Cardiac septum (tissue), 1 donor: Measurements from ENCODE around the gene UNCX. TPM values are rescaled to one million over a fixed set of nuclear protein-coding genes. Genes with fewer than 3 reads are reported as not detected.
"Not testable (repeated sequence)": the region's sequence is repeated elsewhere in the genome, so short reads cannot be mapped to it uniquely, and the experiment has no call there.

Experiments used
- DNase-seq: peaks from one replicate; pipeline ENCODE4 v3.0.0-alpha.2; 2020; ENCODE audit warnings: low spot score
- intact Hi-C: fragments of 100-400 bp; cut with DNase I; formaldehyde crosslinking; loops from one replicate; pipeline ENCODE4 v1.14.0; 2022
- total RNA-seq: library from RNA; stranded (reverse); fragmentation: NEBNext Ultra II Directional; extraction: Animal tissue kit (Norgen Biotek cat#: 25700); gene quantifications from one replicate; pipeline ENCODE4 v1.2.1, GENCODE V29; 2021
- donor health status: DM: no; HTN: no; CAD: no.

UNCX gene
- total RNA-seq, 1 donor from 2014 or later, result not detected

GRCh38 chr7:1250901-1251300, 18.2 kb downstream of the UNCX start:
- intact Hi-C loops, result no loop called here
- DNase-seq, result no peak

GRCh38 chr7:1251796-1252539, 19.3 kb downstream of the UNCX start:
- DNase-seq, result no peak
- intact Hi-C loops, result no loop called here

- intact Hi-C loops, result no loop called here
- no peak for DNase-seq
Measured at GRCh38 chr7:1252540-1253090, 19.9 kb downstream of the UNCX start.

DNA sequence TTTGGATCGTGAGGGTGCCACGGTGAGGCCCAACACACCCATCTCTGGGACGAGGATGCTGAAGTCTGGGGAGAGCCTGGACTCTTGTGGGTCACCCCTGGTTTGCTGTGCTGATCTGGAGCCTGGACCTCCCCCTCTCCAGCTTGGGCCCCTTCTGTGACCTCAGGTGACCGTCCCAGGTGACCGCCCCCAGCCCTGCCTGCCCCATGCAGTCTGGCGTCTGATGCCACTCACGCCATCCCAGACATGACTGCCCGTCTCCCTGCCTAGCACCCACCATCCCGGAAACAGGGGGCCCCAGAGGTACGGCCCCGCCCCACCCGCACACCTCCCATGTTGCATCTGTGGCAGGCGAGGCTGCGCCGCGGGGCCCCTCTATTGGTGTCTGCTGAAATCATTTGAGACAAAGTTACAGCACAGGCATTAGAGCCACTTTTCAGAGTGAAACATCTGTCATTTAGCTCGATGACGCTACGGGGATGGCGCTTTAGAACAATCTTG, 21.1 kb downstream of the UNCX start:
- DNase-seq, result no peak
- intact Hi-C loops, result no loop called here

DNA sequence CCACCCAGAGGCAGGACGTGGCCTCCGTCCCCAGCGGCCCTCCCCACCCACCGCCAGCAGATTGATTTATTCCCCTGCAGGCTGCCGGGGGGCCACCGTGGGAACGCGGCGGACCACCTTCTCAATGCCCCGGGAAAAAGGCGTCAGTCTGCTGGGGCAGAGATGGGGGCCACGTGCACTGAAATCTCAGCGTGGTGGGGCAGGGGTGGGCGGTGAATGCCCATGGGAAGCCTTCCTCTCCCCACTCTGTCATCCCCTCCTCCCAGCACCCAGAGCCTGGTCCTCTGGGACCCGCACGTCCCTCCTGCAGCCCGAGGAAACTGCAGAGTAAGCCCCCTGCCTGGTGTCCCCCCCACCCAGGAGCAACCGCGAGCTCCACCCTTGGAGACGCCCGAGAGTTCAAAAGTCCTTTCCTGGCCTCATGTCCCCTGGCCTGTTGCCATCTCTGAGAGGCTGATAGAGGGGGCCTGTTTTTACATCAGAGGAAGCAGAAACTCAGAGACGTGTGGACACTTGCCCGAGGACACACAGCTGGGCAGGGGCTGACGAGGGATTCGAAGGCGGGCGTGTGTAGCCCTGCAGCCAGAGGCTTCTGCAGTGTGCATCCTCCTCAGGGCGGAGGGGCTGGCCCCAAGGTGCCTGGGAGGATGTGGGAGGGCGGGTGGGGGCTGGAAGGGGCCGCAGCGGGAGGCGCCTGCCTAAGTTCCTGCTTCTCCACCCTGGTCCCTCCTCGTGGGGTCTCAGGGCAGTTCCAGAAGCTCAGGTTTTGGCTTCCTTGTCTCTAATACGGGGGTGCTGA, 21.8 kb downstream of the UNCX start:
- intact Hi-C loops, result no loop called here
- DNase-seq, result no peak

DNA sequence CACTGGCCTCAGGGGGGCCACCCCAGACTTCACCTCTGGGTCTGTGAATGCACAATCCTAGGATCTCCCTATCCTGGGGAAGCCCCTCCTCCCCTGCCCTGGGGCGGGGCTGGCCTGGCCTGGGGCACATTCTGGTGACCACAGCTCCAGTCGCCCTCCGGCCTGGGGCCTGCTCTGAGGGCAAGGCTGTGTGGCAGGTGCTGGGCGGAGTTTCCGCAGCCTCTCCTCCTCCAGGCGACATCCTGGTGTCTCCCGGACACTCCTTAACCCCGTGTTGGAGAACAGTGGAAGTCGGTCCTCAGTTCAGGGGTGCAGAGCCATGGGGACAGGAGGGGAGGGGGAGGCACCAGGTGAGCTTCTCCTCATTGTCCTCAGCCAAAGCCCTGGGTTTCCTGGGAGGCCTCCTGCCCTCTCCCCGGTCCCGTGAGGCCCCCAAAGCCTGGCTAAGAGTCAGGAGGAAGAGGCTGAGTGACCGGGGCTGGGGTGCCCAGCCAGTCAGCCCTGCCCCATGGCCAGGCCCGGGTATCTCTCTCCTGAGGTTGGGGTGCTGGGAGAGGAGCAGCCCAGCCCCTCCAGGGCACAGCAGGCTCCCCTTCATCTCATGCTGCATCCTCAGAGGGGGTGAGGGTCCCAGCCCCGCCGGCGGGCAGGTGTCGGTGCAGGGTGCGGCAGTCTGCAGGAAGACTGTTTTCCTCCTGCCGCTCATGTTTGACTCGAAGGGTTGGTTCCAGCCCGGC, 22.6 kb downstream of the UNCX start:
- DNase-seq, result no peak
- intact Hi-C loops, result no loop called here

DNA sequence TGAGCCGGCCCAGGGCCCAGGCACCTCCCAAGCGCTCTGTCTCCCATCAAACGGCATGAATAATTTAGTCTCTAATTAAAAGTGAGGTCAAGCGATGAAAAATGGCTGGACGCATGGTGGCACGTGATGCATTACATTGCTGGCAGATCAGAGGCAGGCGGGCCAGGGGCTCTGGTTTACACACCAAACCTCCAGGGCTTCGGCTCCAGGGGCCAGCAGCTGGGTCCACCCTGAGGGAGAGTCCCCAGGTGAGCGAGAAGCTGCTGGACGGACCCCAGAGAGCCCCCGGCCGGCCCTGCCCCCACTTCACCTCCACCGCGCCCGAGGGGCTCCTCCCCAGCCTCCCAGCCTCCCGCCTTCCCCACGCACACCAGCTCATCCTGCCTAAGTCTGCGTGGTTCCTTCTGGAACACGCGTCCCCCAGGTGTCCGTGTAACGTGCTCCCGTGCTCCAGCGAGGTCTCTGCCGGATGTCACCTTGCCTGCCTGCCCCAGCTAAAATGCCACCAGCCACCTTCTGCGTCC, 23.2 kb downstream of the UNCX start:
- intact Hi-C loops, result no loop called here
- no peak for DNase-seq

DNA sequence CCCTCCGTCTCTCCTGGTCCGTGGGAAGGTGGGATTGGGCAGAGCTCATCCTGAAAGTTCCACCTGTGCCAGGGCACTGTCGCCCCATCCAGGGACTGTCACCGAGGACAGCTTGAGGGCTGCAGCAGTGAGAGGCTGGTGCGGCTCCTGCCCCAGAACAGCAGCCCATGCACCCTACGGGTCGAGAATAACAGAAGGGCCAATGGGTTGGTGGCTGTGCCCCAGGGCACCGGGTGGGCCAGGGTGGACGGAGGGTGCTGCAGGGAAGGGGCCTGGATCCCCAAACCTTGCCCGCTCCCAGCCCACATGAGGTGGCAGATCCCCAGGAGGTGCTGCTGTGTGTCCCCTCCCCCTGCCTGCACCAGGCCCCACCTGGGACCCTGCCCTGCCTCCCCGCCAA, 23.9 kb downstream of the UNCX start:
- no peak for DNase-seq
- intact Hi-C loops, result no loop called here

- intact Hi-C loops, result no loop called here
- no peak for DNase-seq
Measured at GRCh38 chr7:1257221-1257620, 24.5 kb downstream of the UNCX start.

GRCh38 chr7:1257863-1258262, 25.2 kb downstream of the UNCX start:
- no peak for DNase-seq
- intact Hi-C loops, result no loop called here

DNA sequence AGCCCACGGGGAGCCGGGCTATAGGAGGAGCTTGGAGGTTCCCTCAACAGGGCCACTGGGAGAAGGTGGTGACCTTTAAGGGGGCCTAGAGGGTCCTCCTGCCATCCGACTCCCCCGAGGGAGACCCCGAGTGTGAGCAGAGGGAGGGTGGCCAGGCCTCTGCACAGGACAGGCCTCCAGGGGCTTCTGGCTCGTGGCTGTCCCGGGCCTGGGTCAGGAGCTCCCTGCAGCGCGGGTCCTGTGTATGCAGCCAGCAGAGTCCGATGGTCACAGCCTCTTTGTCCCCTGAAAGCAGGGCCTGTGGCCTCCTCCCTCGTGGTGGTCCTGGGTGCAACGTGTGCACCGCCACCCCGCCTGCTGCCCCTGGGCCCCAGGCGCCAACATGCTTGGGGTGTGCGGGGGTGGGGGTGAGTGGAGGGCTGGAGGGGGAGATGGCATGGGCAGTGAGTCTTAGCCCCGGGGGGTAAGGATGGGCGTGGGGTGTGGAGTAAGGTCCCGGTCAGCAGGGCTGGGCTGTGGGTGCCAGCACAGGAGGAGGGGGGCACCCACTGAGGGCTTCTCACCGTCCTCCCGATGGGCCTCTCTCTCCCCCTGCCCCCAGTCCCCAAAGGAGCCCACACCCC, 27.1 kb downstream of the UNCX start:
- no peak for DNase-seq
- intact Hi-C loops, result no loop called here

DNA sequence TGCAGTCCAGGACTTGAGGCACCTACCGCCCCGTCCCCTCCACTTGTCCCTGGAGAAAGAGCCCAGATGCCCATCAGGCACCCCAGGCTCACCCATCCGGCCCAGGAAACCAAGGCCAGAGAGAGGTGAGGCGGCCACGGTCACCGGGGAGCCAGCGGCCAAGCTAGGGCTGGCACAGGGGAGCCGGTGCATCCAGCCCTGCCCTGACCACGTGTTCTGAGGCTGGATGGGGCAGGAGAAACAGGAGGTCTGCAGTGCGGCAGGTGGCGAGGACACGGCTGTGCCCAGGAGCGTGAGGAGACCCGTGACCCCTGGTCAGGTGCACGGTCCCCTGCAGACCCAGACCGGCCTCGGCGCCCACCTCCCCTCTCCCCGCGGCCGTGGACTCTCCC, 27.6 kb downstream of the UNCX start:
- intact Hi-C loops, result no loop called here
- DNase-seq, result no peak

DNA sequence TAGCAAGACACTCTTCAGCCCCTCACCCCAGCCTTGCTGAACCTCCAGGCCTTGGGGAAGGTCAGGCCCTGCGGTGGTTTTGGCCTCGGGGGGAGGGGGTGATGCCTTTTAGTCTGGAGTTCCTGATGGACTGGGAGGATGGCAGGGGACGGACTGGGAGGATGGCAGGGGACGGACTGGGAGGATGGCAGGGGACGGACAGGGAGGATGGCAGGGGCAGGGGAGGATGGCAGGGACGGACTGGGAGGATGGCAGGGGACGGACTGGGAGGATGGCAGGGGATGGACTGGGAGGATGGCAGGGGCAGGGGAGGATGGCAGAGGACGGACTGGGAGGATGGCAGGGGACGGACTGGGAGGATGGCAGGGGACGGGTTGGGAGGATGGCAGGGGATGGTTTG, 28.4 kb downstream of the UNCX start:
- intact Hi-C loops, DNase-seq: not testable (repeated sequence)

DNA sequence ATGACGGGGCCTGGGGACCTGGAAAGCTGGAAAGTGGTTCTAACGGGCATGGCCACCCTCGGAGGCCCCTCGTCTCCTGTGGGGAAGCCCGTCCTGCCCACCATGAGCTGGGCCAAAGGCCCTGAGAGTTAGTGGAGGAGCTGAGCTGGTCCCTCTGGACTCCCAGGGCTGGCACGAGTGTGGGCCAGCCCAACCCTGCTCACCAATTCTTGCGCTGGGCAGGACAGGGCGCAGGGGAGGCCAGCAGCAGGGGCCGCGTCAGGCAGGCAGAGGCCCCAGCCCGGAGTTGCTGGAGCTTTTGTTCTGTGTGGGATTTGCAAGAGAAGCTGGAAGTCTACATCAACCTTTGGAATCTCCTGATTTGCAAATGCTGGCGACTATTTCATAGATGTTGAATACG, 29.8 kb downstream of the UNCX start:
- no peak for DNase-seq

DNA sequence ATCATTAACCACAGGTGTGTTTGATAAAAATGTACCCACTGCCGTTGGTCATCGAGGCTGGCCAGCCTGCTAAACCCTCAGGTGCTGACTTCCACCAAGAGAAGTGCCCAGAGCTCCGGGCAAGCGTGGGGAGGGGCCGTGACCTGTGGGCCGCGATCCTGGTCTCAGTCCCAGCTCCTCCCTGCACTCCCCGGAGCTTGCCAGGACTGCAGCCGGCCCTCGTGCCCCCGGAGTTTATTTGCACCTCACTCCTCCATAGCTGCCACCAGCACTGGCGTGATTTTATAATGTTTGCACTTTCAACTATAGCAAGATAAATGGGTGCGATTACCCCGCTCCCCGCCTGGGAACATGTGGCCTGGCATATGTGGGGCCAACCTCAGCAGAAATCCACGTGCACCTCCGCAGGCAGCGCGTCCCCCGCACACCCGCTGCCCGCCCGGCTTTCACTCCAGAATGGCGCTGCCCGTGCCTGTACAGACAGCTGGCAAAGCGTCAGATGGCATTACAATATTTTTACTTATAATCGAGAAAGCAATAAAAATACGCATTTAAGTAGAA, 30.8 kb downstream of the UNCX start:
- intact Hi-C loops, result no loop called here
- DNase-seq, result no peak

More for the DNA sequence above, 29.8 kb downstream of the UNCX start:
- intact Hi-C loops, result no loop called here

DNA sequence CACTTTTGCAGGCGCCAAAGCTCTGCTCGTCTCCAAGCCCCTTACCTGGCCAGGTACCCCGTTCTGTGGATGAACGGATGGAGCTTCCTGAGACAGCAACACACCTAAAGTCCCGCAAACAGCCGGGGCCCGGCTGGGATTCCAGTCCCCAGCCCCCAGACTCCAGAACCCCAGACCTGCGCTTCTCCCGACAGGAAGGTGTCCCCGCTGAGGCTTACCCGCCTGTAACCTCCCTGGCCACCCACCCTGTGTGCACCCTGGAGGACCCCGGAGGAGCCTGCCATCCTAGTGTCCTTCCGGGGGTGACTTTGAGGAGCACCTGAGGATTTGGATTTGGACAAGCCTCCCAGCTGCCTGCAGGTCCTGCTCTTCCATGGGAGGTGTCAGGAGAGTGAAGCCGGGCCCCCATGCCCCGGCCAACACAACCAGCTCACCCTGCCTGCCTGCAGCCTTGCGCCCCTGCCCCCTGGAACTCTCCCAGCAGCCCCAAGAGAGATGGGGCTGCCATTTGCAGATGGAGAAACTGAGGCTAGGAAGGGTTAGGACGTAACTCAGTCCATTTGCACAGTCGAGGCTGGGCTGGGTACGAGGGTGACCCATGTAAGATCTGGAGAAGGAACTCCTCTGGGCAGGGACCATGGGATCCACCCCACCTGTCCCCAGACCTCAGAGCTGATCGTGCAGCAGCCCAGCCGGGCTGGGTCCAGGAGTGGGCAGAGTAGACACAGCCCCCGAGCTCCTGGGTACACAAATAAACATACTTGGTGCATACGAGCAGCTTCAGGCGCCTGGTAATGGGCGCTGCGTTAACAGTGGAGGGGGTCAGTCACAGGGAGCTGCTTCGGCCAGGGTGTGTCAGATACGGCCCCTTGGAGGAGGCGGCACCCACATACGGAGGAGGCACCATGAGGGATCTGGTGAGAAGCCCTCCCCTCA, 31.9 kb downstream of the UNCX start:
- DNase-seq, result no peak
- intact Hi-C loops, result no loop called here

DNA sequence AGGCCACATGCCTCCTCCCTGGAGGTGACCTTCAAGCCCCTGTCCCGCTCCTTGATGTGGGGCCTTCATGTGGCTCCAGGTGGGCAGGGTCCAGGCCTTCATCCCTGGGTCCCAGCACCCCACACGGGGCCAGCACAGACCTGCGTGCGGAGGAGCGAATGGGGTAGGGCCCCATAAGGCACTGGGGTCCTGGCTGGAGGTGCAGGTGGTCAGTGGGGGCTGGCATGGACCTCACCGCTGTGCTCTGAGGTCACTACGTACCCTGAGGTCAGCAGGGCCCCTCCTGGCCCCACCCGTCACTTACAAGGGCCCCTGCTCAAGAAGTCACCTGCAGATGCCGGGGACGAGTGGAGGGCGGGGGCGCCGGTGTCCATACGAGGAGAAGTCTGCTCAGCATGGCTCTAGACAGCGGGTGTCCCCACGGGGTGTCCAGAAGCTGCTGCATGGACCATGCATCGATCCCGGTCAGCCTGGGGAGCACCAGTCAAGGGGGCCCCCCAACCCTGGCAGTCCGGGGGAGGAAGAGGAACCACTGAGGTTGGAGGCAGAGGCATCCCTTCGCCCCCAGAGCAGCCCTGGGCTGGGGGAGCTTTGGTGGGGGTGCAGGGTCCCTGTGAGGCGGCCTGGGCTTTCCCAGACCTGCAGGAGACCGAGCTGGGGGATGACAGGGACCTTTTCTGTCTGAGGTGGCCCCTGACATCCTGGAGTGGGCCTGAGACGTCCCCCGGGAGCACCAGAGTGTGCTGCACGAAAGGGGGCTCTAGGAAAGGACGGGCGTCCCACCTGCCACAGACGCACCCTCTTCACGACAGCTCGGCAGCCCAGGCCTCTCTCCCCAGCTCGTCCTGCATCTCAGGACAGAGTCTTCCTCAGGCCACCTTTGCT, 34.6 kb downstream of the UNCX start:
- intact Hi-C loops, result no loop called here
- no peak for DNase-seq
